ENCODE data around the gene SORCS2. TPM values are rescaled to one million over a fixed set of nuclear protein-coding genes. Genes with fewer than 3 reads are reported as not detected.
A peak's percentile ranks its signal among the peaks of the same experiment; 100 is the strongest.

SORCS2 gene
- total RNA-seq, 6 experiments from 2014 or later = 0.18 to 6.2 (median 3.1) TPM

- Histone ChIP-seq H3K27ac (no peak overlapping the region), H3K4me1 (peaks cover 0 to 5% (median 0%) of the 10 kb centered on the region in 4 donors), H3K9me3 (no peaks in the 10 kb centered on the region), H3K4me3 (no peak overlapping the region), H3K36me3 (no peaks in the 10 kb centered on the region), H3K27me3 (no peaks in the 10 kb centered on the region)
- no peak for TF ChIP-seq POLR2A (IDR thresholded peaks at IDR 0.05)
- TF ChIP-seq, protein P1, sequence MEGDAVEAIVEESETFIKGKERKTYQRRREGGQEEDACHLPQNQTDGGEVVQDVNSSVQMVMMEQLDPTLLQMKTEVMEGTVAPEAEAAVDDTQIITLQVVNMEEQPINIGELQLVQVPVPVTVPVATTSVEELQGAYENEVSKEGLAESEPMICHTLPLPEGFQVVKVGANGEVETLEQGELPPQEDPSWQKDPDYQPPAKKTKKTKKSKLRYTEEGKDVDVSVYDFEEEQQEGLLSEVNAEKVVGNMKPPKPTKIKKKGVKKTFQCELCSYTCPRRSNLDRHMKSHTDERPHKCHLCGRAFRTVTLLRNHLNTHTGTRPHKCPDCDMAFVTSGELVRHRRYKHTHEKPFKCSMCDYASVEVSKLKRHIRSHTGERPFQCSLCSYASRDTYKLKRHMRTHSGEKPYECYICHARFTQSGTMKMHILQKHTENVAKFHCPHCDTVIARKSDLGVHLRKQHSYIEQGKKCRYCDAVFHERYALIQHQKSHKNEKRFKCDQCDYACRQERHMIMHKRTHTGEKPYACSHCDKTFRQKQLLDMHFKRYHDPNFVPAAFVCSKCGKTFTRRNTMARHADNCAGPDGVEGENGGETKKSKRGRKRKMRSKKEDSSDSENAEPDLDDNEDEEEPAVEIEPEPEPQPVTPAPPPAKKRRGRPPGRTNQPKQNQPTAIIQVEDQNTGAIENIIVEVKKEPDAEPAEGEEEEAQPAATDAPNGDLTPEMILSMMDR (IDR thresholded peaks at IDR 0.05) = no peak
- intact Hi-C loops (cut with DNase I) = no loop called here
- DNase-seq (no peak), ATAC-seq (no peak)
- WGBS (ENCODE audit: insufficient coverage, low coverage, low lambda C conversion rate, missing lambda C conversion rate) = 67% methylated on average over 3 of the region's 18 CpGs
Measured at GRCh38 chr4:7287918-7288280, 95.6 kb downstream of the SORCS2 start.

GRCh38 chr4:7288751-7289523 is 96.6 kb downstream of the SORCS2 start:
- ATAC-seq = peak in 2 of 4 donors; percentile 19 to 54
- Histone ChIP-seq H3K27me3 (no peaks in the 10 kb centered on the region), H3K27ac (no peak overlapping the region), H3K9me3 (no peaks in the 10 kb centered on the region), H3K36me3 (no peaks in the 10 kb centered on the region), H3K4me3 (no peak overlapping the region), H3K4me1 (peaks cover 0 to 5% (median 0%) of the 10 kb centered on the region in 4 donors)
- TF ChIP-seq POLR2A (IDR thresholded peaks at IDR 0.05) = no peak
- TF ChIP-seq, protein P1 (IDR thresholded peaks at IDR 0.05) = no peak
- intact Hi-C loops (cut with DNase I) = no loop called here
- DNase-seq = no peak
- 29% methylated on average over 1 of the region's 2 CpGs for WGBS (ENCODE audit: insufficient coverage, low coverage, low lambda C conversion rate, missing lambda C conversion rate)

DNA sequence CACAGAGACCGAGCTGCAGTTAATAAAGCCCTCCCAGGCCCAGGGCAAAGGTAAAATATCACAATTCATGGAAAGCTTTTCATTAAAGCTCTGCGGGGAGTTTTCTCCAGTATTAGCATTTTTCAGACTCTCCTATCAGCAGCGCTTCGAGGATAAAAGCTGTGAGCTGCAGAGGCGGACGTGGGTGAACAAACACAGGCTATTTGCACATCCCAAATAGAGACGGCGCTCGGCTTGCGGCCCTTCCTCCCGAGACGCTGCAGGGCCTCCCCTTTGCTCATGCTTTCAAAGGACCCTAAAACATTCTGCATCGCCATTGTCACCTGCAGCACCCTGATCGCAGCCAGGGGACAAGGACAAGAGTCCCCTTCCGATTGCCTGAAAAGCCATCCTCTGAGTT is 97.3 kb downstream of the SORCS2 start:
- intact Hi-C loops (cut with DNase I) = no loop called here
- DNase-seq (no peak), ATAC-seq (peak in 2 of 4 donors; percentile 31 to 73)
- Histone ChIP-seq H3K27ac (no peak overlapping the region), H3K9me3 (no peaks in the 10 kb centered on the region), H3K27me3 (no peaks in the 10 kb centered on the region), H3K4me3 (no peak overlapping the region), H3K4me1 (peaks cover 0 to 5% (median 0%) of the 10 kb centered on the region in 4 donors), H3K36me3 (no peaks in the 10 kb centered on the region)
- WGBS (ENCODE audit: insufficient coverage, low coverage, low lambda C conversion rate, missing lambda C conversion rate) = 17% methylated on average over 7 of the region's 15 CpGs
- TF ChIP-seq, protein P1 (IDR thresholded peaks at IDR 0.05) = no peak
- TF ChIP-seq POLR2A (IDR thresholded peaks at IDR 0.05) = no peak

DNA sequence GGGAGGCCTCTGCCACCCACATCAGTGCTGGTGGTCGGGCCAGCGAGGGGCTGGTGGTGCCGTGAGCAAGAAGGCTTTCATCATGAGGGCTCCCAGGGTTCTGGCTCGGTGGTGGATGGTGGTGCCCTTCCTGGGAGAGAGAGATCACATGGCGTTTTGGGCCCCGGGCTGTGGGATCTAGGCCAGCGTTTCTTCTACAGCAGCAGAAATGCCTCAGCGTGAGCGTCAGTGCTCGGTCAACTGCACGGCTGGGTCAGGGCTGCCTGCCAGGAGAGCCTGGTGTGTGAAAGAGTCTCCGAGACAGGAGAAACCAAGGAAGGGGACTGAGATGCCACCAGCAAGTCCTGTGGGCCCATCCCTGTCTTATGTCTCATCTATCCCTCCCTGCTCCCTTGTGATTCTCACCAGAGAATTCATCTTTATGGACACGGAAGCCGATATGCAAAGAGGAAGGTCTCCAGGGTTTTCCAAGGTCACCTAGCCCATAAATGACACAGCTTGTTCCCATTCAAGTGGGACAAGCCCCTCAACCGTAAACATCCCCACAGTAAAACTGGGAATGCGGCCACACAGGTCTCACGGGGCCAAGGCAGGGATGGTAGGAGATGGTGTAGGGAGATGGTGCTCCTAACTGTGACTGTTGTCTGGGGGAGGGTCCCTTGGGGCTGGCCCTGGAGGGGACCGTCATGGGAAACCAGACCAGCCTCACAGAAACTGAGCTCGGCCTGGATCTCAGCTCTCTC is 99.2 kb downstream of the SORCS2 start:
- Histone ChIP-seq H3K27ac (no peak overlapping the region), H3K9me3 (no peaks in the 10 kb centered on the region), H3K4me1 (peaks cover 0 to 5% (median 0%) of the 10 kb centered on the region in 4 donors), H3K36me3 (no peaks in the 10 kb centered on the region), H3K4me3 (no peak overlapping the region), H3K27me3 (no peaks in the 10 kb centered on the region)
- WGBS (ENCODE audit: insufficient coverage, low coverage, low lambda C conversion rate, missing lambda C conversion rate) = 80% methylated on average over 2 of the region's 19 CpGs
- TF ChIP-seq, protein P1 (IDR thresholded peaks at IDR 0.05) = no peak
- TF ChIP-seq POLR2A (IDR thresholded peaks at IDR 0.05) = no peak
- ATAC-seq (no peak), DNase-seq (no peak)
- intact Hi-C loops (cut with DNase I) = no loop called here

Measured in right lobe of liver (tissue), 6 donors.